ENCODE data around the gene RBM4.
"Not testable (repeated sequence)": the region's sequence is repeated elsewhere in the genome, so short reads cannot be mapped to it uniquely, and the experiment has no call there.

The RBM4 gene

DNA sequence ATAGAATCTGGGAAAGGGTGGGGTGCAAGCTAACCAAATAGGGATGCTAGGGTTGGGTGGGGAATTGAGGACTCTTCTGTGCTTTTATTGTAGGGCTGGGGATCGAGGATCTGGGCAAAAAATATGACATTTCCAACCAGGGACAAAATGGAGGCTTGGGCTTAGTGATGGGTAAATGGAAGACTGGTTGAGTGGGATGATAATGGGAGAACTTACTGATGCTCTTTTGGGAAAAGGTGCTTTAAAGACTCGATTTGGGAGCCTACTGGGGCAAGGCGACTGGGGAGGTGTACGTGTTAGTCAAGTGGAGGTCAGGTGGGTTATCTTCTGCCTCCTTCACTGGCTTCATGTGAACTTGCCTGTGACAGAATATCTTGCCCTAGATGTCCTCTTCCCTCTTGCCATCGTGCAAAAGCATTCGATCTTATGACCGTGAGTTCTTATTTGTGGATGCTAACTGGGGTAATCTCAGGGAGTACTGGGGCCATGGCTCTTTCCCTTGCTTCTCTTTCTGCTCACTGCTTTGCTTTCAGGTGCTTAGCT, 10.4 kb upstream of the RBM4 start:
- no peak for DNase-seq (ENCODE audit: low spot score in 2 of 2)
- H3K4me3 Mint-ChIP-seq: no peak overlapping the region
- peak overlapping the region; percentile 51 for H3K27ac Mint-ChIP-seq
- ATAC-seq (ENCODE audit: low read depth): no peak
- no peaks in the 10 kb centered on the region for H3K27me3 Mint-ChIP-seq
- peaks cover 34% of the 10 kb centered on the region for H3K36me3 Mint-ChIP-seq
- H3K9me3 Mint-ChIP-seq: no peaks in the 10 kb centered on the region
- peaks cover 41% of the 10 kb centered on the region for H3K4me1 Mint-ChIP-seq

DNA sequence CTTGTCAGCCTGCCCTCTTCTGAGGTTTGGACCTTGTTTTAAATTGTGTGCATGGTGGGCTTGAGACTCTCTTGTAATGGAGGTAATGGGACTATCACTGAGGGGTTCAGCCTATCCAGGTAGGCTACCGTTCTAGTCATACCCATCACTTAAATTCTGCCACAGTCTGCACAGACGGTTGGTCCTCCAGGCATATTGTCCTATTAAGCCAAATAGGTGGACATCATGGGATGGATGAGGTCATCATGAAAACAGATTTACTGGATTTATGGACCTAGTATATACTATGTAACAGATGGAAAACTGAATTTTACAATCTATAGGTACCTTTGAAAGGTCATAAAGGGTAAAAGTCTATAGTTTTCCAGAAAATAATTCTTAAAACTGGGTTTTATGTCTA, 9.1 kb upstream of the RBM4 start:
- Mint-ChIP-seq H3K4me1 (peaks cover 32% of the 10 kb centered on the region), H3K27me3 (no peaks in the 10 kb centered on the region), H3K4me3 (no peak overlapping the region), H3K36me3 (peaks cover 24% of the 10 kb centered on the region), H3K27ac (peak overlapping the region; percentile 51), H3K9me3 (no peaks in the 10 kb centered on the region)
- ATAC-seq (ENCODE audit: low read depth): no peak
- no peak for DNase-seq (ENCODE audit: low spot score in 2 of 2)

DNA sequence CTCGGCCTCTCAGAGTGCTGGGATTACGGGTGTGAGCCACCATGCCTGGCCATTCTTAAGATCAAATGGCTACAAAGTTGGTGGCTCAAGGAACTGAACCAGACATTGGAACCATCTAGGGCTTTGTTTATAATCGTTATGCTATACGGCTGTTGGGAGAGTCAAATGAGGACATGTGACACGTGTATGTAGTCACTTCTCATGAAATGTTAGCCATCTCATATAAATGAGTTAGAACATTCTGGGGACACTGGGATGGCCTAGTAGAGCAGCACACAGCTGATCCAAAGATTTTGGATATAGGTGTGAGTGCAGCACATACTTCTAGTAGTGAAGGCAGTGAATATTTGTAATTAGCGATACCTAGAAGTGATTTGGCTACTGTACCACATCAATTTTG, 6.6 kb upstream of the RBM4 start:
- Mint-ChIP-seq H3K27ac (peak overlapping the region; percentile 77), H3K4me1 (peaks cover 34% of the 10 kb centered on the region)

DNA sequence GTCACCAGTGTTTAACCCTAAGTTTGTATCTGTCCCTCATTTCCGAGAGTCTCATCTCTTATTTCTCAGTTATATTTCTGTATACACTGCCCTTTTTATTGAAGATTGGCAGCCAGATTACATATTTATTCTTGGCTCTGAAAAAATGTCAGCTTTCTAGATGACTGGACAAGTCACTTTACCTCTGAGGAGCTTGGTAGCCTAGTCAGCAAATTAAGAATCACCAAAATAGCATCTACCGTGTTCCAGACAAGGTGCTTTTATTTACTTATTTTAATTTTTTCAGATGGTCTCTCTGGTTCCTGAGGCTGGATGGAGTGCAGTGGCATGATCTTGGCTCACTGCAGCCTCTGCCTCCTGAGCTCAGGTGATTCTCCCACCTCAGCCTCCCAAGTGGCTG, 5.6 kb upstream of the RBM4 start:
- peaks cover 18% of the 10 kb centered on the region for H3K36me3 Mint-ChIP-seq
- H3K4me3 Mint-ChIP-seq: no peak overlapping the region
- no peaks in the 10 kb centered on the region for H3K9me3 Mint-ChIP-seq
- DNase-seq (ENCODE audit: low spot score in 2 of 2): no peak
- no peaks in the 10 kb centered on the region for H3K27me3 Mint-ChIP-seq
- H3K4me1 Mint-ChIP-seq: peaks cover 38% of the 10 kb centered on the region
- no peak for ATAC-seq (ENCODE audit: low read depth)
- no peak overlapping the region for H3K27ac Mint-ChIP-seq

More for the DNA sequence above, 6.6 kb upstream of the RBM4 start:
- ATAC-seq (ENCODE audit: low read depth) (no peak), DNase-seq (ENCODE audit: low spot score in 2 of 2) (no peak)
- Mint-ChIP-seq H3K4me3 (no peak overlapping the region), H3K9me3 (no peaks in the 10 kb centered on the region), H3K27me3 (no peaks in the 10 kb centered on the region), H3K36me3 (peaks cover 18% of the 10 kb centered on the region)

DNA sequence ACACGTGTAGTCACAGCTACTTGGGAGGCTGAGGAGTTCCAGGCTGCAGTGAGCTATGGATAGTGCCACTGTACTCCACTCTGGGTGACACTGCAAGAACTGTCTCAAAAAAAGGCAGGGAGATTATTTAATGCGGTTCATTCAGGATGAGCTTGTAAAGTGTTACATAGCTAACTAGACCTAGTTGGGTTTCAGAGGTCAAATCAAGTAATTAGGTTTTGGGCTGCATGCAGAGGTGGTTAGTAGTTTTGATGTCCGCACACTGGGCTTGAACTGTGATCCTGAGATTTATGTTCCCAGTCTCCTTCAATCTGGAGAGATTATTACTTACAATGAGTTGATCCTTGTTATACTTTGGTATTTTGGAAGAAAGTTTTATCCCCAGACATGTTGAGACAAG, 2.1 kb upstream of the RBM4 start:
- no peak for DNase-seq (ENCODE audit: low spot score in 2 of 2)
- peaks cover 43% of the 10 kb centered on the region for H3K4me1 Mint-ChIP-seq
- H3K4me3 Mint-ChIP-seq: no peak overlapping the region
- peaks cover 12% of the 10 kb centered on the region for H3K36me3 Mint-ChIP-seq
- no peaks in the 10 kb centered on the region for H3K27me3 Mint-ChIP-seq
- no peak for ATAC-seq (ENCODE audit: low read depth)
- H3K9me3 Mint-ChIP-seq: no peaks in the 10 kb centered on the region
- H3K27ac Mint-ChIP-seq: no peak overlapping the region

DNA sequence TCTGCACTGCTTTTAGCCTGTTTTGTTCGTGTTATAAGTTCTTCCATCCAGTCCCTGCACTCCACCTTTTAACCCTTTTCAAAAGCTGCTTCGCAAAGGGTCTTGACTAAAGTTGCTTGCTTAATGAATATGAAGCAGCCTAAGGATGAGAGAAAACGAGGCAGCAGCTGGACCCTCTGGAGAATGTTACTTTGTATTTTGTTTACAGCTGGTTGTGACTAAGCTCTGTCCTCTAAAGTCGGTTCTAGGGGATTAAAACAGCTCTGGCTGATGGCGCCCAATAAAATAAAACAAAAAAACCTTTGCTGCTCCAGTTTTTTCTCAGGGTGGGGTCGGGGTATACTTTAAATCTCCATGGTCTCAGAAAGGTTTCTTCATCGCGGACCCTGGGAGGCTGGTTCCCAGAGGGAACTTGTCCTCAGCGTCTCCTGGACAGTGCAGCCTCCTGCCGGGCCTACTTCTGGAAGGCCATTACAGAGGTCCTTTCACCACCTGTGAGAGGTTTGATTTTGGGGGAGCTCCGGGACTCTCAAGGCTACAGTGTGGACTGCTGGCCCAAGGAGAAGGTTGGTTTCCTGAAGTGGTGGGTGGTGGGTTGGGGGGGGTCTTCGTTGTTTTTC, 836 bp upstream of the RBM4 start:
- ATAC-seq (ENCODE audit: low read depth): no peak
- no peaks in the 10 kb centered on the region for H3K9me3 Mint-ChIP-seq
- H3K27ac Mint-ChIP-seq: peak overlapping the region; percentile 94
- peak overlapping the region; percentile 97 for H3K4me3 Mint-ChIP-seq
- H3K27me3 Mint-ChIP-seq: no peaks in the 10 kb centered on the region
- H3K36me3 Mint-ChIP-seq: peaks cover 19% of the 10 kb centered on the region
- no peak for DNase-seq (ENCODE audit: low spot score in 2 of 2)
- peaks cover 44% of the 10 kb centered on the region for H3K4me1 Mint-ChIP-seq

DNA sequence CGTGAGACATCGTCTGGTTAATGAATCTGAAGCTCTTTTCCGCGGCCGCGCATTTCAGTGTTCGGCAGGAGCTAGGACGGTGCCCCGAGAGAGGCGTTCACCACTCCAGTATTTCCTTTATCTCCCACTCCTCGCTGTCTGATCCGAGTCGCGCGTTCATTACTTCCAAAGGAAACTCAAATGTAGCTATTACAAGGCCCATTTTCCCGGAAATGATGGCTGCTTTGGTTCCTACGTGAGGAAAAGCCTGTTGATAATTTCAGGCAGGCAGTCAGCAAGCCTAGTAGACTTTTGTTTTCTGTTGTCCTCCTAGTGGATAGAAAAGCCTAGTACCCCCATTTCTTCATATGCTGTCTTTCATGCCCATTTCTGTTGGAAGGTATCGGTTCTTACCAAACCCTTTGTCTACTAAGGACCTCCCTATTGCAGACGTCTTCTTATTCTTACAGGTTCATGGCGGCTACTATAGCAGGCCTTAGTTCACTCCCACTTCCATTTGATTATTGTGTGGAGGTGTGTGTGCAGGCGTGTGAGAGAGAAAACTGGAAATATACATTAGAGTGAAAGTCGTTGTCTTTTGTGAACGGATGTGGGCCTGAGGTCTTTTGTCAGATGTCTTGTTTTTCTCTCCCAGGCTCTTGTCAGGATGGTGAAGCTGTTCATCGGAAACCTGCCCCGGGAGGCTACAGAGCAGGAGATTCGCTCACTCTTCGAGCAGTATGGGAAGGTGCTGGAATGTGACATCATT, 737 bp downstream of the RBM4 start:
- Mint-ChIP-seq H3K9me3 (no peaks in the 10 kb centered on the region), H3K27ac (peak overlapping the region; percentile 94), H3K36me3 (peaks cover 32% of the 10 kb centered on the region), H3K27me3 (no peaks in the 10 kb centered on the region), H3K4me3 (peak overlapping the region; percentile 97), H3K4me1 (peaks cover 55% of the 10 kb centered on the region)
- DNase-seq (ENCODE audit: low spot score in 2 of 2): no peak
- ATAC-seq (ENCODE audit: low read depth): no peak

DNA sequence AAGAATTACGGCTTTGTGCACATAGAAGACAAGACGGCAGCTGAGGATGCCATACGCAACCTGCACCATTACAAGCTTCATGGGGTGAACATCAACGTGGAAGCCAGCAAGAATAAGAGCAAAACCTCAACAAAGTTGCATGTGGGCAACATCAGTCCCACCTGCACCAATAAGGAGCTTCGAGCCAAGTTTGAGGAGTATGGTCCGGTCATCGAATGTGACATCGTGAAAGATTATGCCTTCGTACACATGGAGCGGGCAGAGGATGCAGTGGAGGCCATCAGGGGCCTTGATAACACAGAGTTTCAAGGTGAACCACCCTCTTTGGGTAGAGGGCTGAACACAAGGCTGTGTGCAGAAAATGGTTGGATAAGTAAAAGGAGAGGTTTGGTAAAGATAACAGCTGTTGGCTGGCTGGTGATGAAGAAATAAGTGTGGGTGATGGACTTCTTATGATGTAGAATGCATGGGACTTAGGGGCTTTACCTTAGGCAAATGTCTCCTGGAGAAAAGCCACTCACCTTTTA, 1.4 kb downstream of the RBM4 start:
- H3K9me3 Mint-ChIP-seq; H3K27me3 Mint-ChIP-seq; DNase-seq (ENCODE audit: low spot score in 2 of 2); ATAC-seq (ENCODE audit: low read depth): not testable (repeated sequence)
- H3K36me3 Mint-ChIP-seq: peaks cover 33% of the 10 kb centered on the region
- peaks cover 57% of the 10 kb centered on the region for H3K4me1 Mint-ChIP-seq
- peak overlapping the region; percentile 94 for H3K27ac Mint-ChIP-seq
- peak overlapping the region; percentile 97 for H3K4me3 Mint-ChIP-seq

DNA sequence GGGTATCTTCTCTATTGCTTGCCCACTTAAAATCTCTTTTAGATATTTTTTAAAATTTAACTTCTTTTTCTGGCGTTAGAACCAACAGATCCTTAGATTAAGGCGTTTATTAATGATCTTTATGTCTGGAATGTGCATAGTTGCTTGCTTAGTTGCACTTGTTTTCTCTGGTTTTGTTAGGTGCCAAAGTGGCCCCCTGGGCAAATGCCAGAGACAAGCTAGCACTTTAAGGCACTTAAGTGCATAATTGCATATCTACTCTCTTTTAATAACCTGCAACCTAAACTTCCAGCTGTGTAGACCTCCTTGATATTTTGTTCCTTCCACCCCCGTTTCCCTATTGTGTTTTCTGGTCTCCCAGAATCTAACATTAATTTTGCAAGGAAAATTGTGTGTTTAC, 3.3 kb downstream of the RBM4 start:
- no peaks in the 10 kb centered on the region for H3K27me3 Mint-ChIP-seq
- H3K36me3 Mint-ChIP-seq: peaks cover 46% of the 10 kb centered on the region
- H3K4me1 Mint-ChIP-seq: peaks cover 70% of the 10 kb centered on the region
- H3K4me3 Mint-ChIP-seq: peak overlapping the region; percentile 68
- DNase-seq (ENCODE audit: low spot score in 2 of 2): no peak
- H3K9me3 Mint-ChIP-seq: no peaks in the 10 kb centered on the region
- ATAC-seq (ENCODE audit: low read depth): no peak
- H3K27ac Mint-ChIP-seq: no peak overlapping the region

DNA sequence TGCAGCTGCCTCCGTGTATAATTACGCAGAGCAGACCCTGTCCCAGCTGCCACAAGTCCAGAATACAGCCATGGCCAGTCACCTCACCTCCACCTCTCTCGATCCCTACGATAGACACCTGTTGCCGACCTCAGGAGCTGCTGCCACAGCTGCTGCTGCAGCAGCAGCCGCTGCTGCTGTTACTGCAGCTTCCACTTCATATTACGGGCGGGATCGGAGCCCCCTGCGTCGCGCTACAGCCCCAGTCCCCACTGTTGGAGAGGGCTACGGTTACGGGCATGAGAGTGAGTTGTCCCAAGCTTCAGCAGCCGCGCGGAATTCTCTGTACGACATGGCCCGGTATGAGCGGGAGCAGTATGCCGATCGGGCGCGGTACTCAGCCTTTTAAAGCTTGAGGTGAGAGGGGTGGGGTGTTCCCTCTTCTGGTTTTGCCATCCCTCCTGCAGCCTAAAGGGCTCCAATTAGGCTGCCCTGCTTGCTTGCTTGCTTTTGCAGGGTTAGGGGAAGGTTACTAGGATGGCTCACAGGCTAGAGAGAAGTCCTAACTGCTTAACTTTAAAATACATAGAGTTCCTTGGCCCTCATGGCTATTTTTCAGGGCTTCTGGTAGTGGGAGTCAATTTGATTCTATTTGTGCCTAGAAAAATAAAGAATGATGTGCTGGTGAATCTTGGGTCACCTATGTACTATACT, 5.4 kb downstream of the RBM4 start:
- Mint-ChIP-seq H3K9me3 (no peaks in the 10 kb centered on the region), H3K4me1 (peaks cover 63% of the 10 kb centered on the region), H3K27me3 (no peaks in the 10 kb centered on the region), H3K4me3 (no peak overlapping the region), H3K27ac (peak overlapping the region; percentile 17), H3K36me3 (peaks cover 50% of the 10 kb centered on the region)
- DNase-seq (ENCODE audit: low spot score in 2 of 2) (no peak), ATAC-seq (ENCODE audit: low read depth) (no peak)

DNA sequence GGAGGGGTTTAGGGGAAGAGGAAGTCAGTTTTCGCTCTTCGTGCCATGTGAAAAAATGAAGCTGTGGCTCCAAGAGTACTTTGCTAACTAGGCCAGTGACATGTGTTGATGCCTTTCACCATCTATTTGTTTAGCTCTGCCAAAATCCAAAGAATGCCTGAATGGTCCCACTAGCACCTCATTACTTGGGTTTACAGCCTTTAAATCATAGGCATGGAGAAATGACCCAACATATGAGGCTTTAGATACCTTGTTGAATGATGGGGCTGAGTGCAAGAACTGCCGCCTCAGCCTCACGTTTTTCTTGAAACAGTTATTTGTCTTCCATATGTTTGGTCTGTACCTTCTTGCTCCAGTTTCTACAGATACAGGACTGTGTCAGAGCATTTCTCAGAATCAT, 8.3 kb downstream of the RBM4 start:
- peak overlapping the region; percentile 75 for H3K27ac Mint-ChIP-seq
- DNase-seq (ENCODE audit: low spot score in 2 of 2) (no peak), ATAC-seq (ENCODE audit: low read depth) (no peak)
- H3K36me3 Mint-ChIP-seq: peaks cover 41% of the 10 kb centered on the region
- peaks cover 46% of the 10 kb centered on the region for H3K4me1 Mint-ChIP-seq
- H3K4me3 Mint-ChIP-seq: no peak overlapping the region
- no peaks in the 10 kb centered on the region for H3K9me3 Mint-ChIP-seq
- no peaks in the 10 kb centered on the region for H3K27me3 Mint-ChIP-seq

DNA sequence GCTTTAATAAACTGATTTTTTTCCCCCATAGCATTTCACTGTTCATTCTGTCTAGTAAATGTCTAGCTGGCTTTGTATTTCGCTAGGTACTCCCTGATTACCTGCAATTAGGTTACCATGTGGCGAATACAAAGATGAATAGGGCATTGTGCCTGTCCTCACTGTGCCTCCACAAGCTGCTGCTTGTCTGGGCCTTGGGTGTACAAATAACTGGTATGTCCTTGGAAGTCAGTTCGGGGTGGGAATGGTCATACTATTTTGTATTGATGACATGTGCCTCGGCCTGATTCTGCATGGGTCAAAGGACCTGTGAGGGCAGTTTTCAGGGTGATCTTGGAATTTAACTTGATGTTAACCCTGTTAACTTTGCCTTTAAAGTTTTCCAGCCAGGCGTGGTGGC, 11.4 kb downstream of the RBM4 start:
- peaks cover 32% of the 10 kb centered on the region for H3K4me1 Mint-ChIP-seq
- no peak overlapping the region for H3K4me3 Mint-ChIP-seq
- H3K27ac Mint-ChIP-seq: no peak overlapping the region
- ATAC-seq (ENCODE audit: low read depth): no peak
- H3K9me3 Mint-ChIP-seq: no peaks in the 10 kb centered on the region
- peaks cover 21% of the 10 kb centered on the region for H3K36me3 Mint-ChIP-seq
- H3K27me3 Mint-ChIP-seq: no peaks in the 10 kb centered on the region
- DNase-seq (ENCODE audit: low spot score in 2 of 2): no peak

DNA sequence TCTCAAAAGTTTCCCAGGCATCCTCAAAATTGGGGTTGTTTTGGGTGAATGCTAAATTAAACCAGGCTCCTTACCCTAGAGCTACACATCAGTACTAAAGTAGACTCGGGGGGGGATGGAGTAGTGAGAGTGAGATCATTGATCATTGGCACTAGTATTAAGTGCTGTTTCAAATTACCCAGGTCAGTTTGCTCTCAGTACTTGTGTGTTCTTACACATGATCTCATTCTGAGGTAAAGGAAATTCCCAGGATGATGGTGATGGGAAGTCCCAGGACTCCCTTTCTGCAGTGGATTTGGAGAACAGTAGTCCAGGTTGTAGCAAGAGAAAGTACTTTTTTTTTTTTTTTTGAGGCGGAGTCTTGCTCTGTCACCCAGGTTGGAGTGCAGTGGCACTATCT, 12.5 kb downstream of the RBM4 start:
- H3K27me3 Mint-ChIP-seq: no peaks in the 10 kb centered on the region
- DNase-seq (ENCODE audit: low spot score in 2 of 2): no peak
- no peak overlapping the region for H3K27ac Mint-ChIP-seq
- H3K4me1 Mint-ChIP-seq: peaks cover 28% of the 10 kb centered on the region
- peaks cover 19% of the 10 kb centered on the region for H3K36me3 Mint-ChIP-seq
- no peak for ATAC-seq (ENCODE audit: low read depth)
- H3K9me3 Mint-ChIP-seq: no peaks in the 10 kb centered on the region
- H3K4me3 Mint-ChIP-seq: no peak overlapping the region

DNA sequence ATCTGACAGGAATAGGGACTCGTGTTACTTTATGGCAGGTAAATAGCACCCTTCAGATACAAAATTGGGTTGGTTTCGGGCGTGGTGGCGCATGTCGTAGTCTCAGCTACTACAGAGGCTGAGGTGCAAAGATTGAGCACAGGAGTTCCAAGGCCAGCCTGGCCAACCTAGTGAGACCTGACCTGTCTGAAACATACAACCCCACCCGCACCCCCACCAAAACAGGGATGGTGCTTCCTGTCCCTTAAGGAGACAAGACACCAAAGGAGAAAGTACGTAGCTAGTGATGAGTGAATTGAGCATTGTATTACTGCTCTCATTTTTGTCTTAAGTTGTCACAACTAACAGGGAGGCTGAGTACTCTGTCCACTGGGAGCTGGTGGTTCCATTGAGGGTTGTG, 14.1 kb downstream of the RBM4 start:
- DNase-seq (ENCODE audit: low spot score in 2 of 2) (no peak), ATAC-seq (ENCODE audit: low read depth) (no peak)
- peak overlapping the region; percentile 4 for H3K27ac Mint-ChIP-seq
- no peaks in the 10 kb centered on the region for H3K27me3 Mint-ChIP-seq
- H3K4me3 Mint-ChIP-seq: no peak overlapping the region
- H3K9me3 Mint-ChIP-seq: no peaks in the 10 kb centered on the region
- H3K36me3 Mint-ChIP-seq: peaks cover 11% of the 10 kb centered on the region
- peaks cover 17% of the 10 kb centered on the region for H3K4me1 Mint-ChIP-seq

Data from memory B cell (primary cell).